Measurements from ENCODE around the gene FCRL4.

FCRL4 gene

DNA sequence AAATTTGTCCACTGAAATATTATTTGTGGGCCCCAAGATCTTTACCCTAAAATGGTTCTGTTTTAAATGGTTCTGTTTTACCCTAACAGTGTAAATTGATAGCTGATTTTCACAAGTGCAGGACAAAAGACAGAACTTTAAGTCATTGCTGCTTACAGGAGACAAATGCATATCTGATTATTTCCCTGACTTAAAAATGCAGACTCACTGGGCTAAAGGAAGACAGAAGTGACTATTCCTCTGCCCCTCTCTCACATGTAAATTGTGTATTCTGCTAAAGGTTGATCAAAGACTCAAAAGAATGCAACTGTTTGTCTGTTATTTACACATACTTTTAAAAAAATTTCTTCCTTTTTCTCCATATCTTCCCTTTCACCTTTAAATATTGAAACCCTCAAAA lies 58.3 kb downstream of the FCRL4 start:
- TF ChIP-seq, protein P1, sequence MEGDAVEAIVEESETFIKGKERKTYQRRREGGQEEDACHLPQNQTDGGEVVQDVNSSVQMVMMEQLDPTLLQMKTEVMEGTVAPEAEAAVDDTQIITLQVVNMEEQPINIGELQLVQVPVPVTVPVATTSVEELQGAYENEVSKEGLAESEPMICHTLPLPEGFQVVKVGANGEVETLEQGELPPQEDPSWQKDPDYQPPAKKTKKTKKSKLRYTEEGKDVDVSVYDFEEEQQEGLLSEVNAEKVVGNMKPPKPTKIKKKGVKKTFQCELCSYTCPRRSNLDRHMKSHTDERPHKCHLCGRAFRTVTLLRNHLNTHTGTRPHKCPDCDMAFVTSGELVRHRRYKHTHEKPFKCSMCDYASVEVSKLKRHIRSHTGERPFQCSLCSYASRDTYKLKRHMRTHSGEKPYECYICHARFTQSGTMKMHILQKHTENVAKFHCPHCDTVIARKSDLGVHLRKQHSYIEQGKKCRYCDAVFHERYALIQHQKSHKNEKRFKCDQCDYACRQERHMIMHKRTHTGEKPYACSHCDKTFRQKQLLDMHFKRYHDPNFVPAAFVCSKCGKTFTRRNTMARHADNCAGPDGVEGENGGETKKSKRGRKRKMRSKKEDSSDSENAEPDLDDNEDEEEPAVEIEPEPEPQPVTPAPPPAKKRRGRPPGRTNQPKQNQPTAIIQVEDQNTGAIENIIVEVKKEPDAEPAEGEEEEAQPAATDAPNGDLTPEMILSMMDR (conservative IDR thresholded peaks at IDR 0.05; ENCODE audit: low read depth, low read length), result no peak
- DNase-seq (ENCODE audit: low read depth), result no peak

DNA sequence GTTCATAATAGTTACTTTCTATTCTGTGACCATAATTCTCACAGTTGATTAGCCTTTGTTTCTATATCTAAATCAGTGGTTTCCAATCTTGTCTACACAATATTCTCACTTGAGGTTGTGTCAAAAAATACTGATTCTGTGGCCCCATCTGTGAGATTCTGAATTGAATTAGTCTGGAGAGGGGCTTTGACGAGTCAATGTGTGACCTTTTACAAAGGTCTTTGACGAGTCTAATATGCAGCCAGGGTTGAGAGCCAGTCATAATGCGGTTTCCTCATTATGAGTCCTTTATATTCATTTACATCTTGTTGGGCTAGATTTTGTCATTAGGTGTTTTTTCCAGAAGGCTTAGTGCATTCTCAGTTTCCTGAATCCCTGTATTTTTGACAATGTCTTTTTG lies 65.3 kb downstream of the FCRL4 start:
- TF ChIP-seq, protein P1 (conservative IDR thresholded peaks at IDR 0.05; ENCODE audit: low read depth, low read length), result no peak
- H3K4me3 ChIP-seq (ENCODE audit: low read depth, low read length), result no peak overlapping the region
- no peak for DNase-seq (ENCODE audit: low read depth)

More for the DNA sequence above, 58.3 kb downstream of the FCRL4 start:
- H3K4me3 ChIP-seq (ENCODE audit: low read depth, low read length), result no peak overlapping the region

DNA sequence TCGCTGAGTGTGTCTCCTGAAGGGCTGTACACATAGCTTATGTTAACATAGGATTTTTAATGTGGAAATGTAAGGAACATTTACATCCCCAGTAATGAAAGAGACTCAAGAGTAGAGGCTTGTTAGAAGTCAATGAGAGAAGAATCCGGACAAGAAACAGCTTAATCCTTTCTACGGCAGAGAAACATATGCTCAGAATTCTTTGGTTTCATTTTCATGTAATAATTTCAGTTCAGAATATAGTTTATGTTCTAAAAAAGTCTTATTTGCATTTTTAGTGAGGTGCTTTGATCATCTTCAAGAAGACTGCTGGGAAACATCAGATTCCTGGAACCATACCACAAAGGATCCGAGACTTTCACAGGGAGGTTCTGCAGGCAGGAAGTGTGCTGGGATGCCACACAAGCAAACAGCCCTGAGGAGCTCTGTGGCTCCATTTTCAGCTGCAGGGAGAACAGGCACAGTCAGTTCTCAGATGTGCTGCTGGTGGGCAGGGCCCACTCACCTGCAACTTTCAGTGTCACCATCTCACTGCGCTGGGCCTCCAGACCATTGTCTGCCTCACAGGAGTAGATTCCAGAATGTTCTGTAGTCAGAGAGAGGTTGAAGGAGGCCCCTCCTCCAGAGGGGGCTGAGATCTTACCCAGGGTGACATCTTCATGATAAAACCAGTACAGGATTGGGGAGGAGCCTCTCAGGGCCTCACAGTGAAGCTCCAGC lies 74.0 kb downstream of the FCRL4 start:
- TF ChIP-seq, protein P1 (conservative IDR thresholded peaks at IDR 0.05; ENCODE audit: low read depth, low read length), result no peak
- no peak for DNase-seq (ENCODE audit: low read depth)
- no peak overlapping the region for H3K4me3 ChIP-seq (ENCODE audit: low read depth, low read length)
